CD14-positive monocyte (primary cell): ENCODE data around the gene SPIB. TPM values are rescaled to one million over a fixed set of nuclear protein-coding genes. Genes with fewer than 3 reads are reported as not detected.
A peak's percentile ranks its signal among the peaks of the same experiment; 100 is the strongest.

Source experiments
- DNase-seq, 3 donors: peaks; one replicate each; pipeline ENCODE4 v3.0.0-alpha.2; 2011 to 2022
- H2AFZ ChIP-seq: 2 replicates; pipeline ENCODE4 v1.6.0; 2012; ENCODE audit warnings: mild to moderate bottlenecking, low read depth, low read length, inconsistent platforms; ENCODE audit not compliant: insufficient read depth, poor library complexity, severe bottlenecking
- H3K27ac ChIP-seq, 2 donors: 1 replicate in 1 of 2; 2 replicates in 1 of 2; pipeline ENCODE4 v1.5.1; 2012 to 2013; ENCODE audit warnings: low read length in 2 of 2, control low read depth in 1 of 2, inconsistent platforms in 1 of 2, low read depth in 1 of 2, mild to moderate bottlenecking in 1 of 2
- H3K27me3 ChIP-seq, 2 donors: one replicate each; pipeline versions ENCODE4 v1.6.0 to v1.6.1; 2011 to 2013; ENCODE audit warnings: low read length in 2 of 2; ENCODE audit not compliant: control insufficient read depth in 2 of 2, insufficient read depth in 2 of 2
- H3K36me3 ChIP-seq, 2 donors: replicated peaks in 1 of 2; 1 replicate in 1 of 2; 2 replicates in 1 of 2; pipeline versions ENCODE4 v1.5.1 to v1.6.1; 2012 to 2013; ENCODE audit warnings: low read length in 2 of 2, control low read depth in 1 of 2, inconsistent platforms in 1 of 2, mild to moderate bottlenecking in 1 of 2; ENCODE audit not compliant: insufficient read depth in 2 of 2, control insufficient read depth in 1 of 2
- H3K4me1 ChIP-seq, 2 donors: 1 replicate in 1 of 2; 2 replicates in 1 of 2; pipeline versions ENCODE4 v1.5.1 to v1.6.1; 2012 to 2013; ENCODE audit warnings: low read length in 2 of 2, control low read depth in 1 of 2, inconsistent platforms in 1 of 2, mild to moderate bottlenecking in 1 of 2, moderate library complexity in 1 of 2; ENCODE audit not compliant: insufficient read depth in 2 of 2, control insufficient read depth in 1 of 2
- H3K4me2 ChIP-seq: replicated peaks from 2 replicates; pipeline ENCODE3; 2012; ENCODE audit warnings: low read length, moderate library complexity, mild to moderate bottlenecking; ENCODE audit not compliant: poor library complexity, severe bottlenecking; ENCODE audit errors: extremely low read depth
- H3K4me3 ChIP-seq, 3 experiments: fragments of 200-600 bp in 1 of 3; sonication (generic) in 1 of 3; replicated peaks in 1 of 3; 1 replicate in 2 of 3; 2 replicates in 1 of 3; pipeline ENCODE4 v1.5.1; 2011 to 2013; ENCODE audit warnings: low read length in 3 of 3, mild to moderate bottlenecking in 3 of 3, control low read depth in 2 of 3, low read depth in 2 of 3, inconsistent platforms in 1 of 3, moderate library complexity in 1 of 3
- H3K79me2 ChIP-seq: 2 replicates; pipeline ENCODE4 v1.6.0; 2012; ENCODE audit warnings: mild to moderate bottlenecking, control low read depth, inconsistent platforms, low read length, moderate library complexity; ENCODE audit not compliant: insufficient read depth
- H3K9ac ChIP-seq: 2 replicates; pipeline ENCODE4 v1.6.0; 2017; ENCODE audit warnings: low read length, mild to moderate bottlenecking; ENCODE audit not compliant: insufficient read depth, poor library complexity, severe bottlenecking
- H3K9me3 ChIP-seq, 2 donors: replicated peaks in 1 of 2; 1 replicate in 1 of 2; 2 replicates in 1 of 2; pipeline versions ENCODE4 v1.5.1 to v1.6.1; 2012 to 2013; ENCODE audit warnings: low read length in 2 of 2, control low read depth in 1 of 2; ENCODE audit not compliant: control insufficient read depth in 1 of 2, insufficient read depth in 1 of 2
- H4K20me1 ChIP-seq: 2 replicates; pipeline ENCODE4 v1.6.0; 2012; ENCODE audit warnings: mild to moderate bottlenecking, low read length, control low read depth, moderate library complexity; ENCODE audit not compliant: insufficient read depth
- H3K27ac Mint-ChIP-seq, 7 donors: one replicate each; pipeline ENCODE4 v1.8.0; 2020; ENCODE audit warnings: mild to moderate bottlenecking in 7 of 7, mixed read lengths in 7 of 7, moderate library complexity in 6 of 7, inconsistent platforms in 2 of 7
- H3K27me3 Mint-ChIP-seq, 3 donors: one replicate each; pipeline ENCODE4 v1.8.0; 2021 to 2022; ENCODE audit warnings: low read depth in 3 of 3, mild to moderate bottlenecking in 3 of 3, mixed read lengths in 3 of 3, moderate library complexity in 3 of 3, inconsistent platforms in 1 of 3
- H3K36me3 Mint-ChIP-seq, 2 donors: one replicate each; pipeline ENCODE4 v1.8.0; 2020; ENCODE audit warnings: mixed read lengths in 2 of 2, inconsistent platforms in 1 of 2, mild to moderate bottlenecking in 1 of 2
- H3K4me1 Mint-ChIP-seq: one replicate; pipeline ENCODE4 v1.8.0; 2020; ENCODE audit warnings: mild to moderate bottlenecking, mixed read lengths
- H3K4me3 Mint-ChIP-seq, 2 donors: one replicate each; pipeline ENCODE4 v1.8.0; 2020; ENCODE audit warnings: mild to moderate bottlenecking in 2 of 2, mixed read lengths in 2 of 2, moderate library complexity in 1 of 2
- H3K9me3 Mint-ChIP-seq, 7 donors: one replicate each; pipeline ENCODE4 v1.8.0; 2020 to 2022; ENCODE audit warnings: mixed read lengths in 7 of 7, mild to moderate bottlenecking in 6 of 7, moderate library complexity in 6 of 7, inconsistent platforms in 2 of 7
- WGBS: methylation state at CpG from one replicate; pipeline ENCODE4 v1.1.5; 2013; ENCODE audit warnings: missing lambda C conversion rate; ENCODE audit not compliant: insufficient coverage; 5-methylcytosine and 5-hydroxymethylcytosine counted together
- intact Hi-C, 2 donors: fragments of 100-400 bp; cut with micrococcal nuclease; formaldehyde crosslinking; loops; one replicate each; pipeline versions ENCODE4 v1.15.0 to v1.15.1; 2023
- polyA plus RNA-seq, 3 donors: library from polyadenylated mRNA; depleted of rRNA in 1 of 3; unstranded in 2 of 3; stranded (reverse) in 1 of 3; fragments of 300-500 nt in 2 of 3; fragments of >200 nt in 1 of 3; fragmentation: Illumina TruSeq in 2 of 3; gene quantifications; 1 replicate in 2 of 3; 2 replicates in 1 of 3; pipeline ENCODE4 v1.2.3, GENCODE V29; 2012 to 2021
- TF ChIP-seq, protein P1 (sequence below): fragments of 200-600 bp; IDR thresholded peaks from one replicate; pipeline ENCODE4 v1.8.0; 2022; ENCODE audit warnings: antibody characterized with exemption, mild to moderate bottlenecking

SPIB gene
- polyA plus RNA-seq, 3 donors = 0.16 to 2.3 (median 0.34) TPM

DNA sequence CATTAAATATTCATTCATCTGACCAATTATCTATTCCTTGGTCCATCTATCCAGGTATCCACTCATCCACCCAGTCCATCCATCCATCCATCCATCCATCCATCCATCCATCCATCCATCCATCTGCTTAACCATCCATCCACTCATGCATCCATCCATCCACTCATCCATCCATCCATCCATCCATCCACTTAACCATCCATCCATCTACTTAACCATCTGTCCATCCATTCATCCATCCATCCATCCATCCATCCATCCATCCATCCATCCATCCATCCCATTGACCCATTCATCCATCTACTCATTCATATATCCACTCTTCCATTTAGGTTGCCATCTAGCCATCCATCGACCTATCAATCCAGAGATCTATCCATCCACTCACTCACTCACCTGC is 25.3 kb downstream of the SPIB start:
- Mint-ChIP-seq H3K27ac (no peak overlapping the region), H3K27me3 (peaks cover 4 to 10% (median 4%) of the 10 kb centered on the region in 3 donors), H3K4me1 (no peaks in the 10 kb centered on the region), H3K4me3 (no peak overlapping the region), H3K9me3 (peaks cover 0 to 7% (median 4%) of the 10 kb centered on the region in 7 donors), H3K36me3 (no peaks in the 10 kb centered on the region)
- Histone ChIP-seq H4K20me1 (no peaks in the 10 kb centered on the region), H2AFZ (no peak overlapping the region), H3K4me3 (no peak overlapping the region), H3K4me1 (no peaks in the 10 kb centered on the region), H3K9me3 (no peaks in the 10 kb centered on the region), H3K79me2 (no peaks in the 10 kb centered on the region), H3K27ac (no peak overlapping the region), H3K27me3 (no peaks in the 10 kb centered on the region), H3K36me3 (no peaks in the 10 kb centered on the region), H3K9ac (no peak overlapping the region), H3K4me2 (no peak overlapping the region)
- intact Hi-C loops = no loop called here
- WGBS = 71% methylated on average over 1 of the region's 1 CpG
- DNase-seq = no peak
- TF ChIP-seq, protein P1, sequence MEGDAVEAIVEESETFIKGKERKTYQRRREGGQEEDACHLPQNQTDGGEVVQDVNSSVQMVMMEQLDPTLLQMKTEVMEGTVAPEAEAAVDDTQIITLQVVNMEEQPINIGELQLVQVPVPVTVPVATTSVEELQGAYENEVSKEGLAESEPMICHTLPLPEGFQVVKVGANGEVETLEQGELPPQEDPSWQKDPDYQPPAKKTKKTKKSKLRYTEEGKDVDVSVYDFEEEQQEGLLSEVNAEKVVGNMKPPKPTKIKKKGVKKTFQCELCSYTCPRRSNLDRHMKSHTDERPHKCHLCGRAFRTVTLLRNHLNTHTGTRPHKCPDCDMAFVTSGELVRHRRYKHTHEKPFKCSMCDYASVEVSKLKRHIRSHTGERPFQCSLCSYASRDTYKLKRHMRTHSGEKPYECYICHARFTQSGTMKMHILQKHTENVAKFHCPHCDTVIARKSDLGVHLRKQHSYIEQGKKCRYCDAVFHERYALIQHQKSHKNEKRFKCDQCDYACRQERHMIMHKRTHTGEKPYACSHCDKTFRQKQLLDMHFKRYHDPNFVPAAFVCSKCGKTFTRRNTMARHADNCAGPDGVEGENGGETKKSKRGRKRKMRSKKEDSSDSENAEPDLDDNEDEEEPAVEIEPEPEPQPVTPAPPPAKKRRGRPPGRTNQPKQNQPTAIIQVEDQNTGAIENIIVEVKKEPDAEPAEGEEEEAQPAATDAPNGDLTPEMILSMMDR = no peak

DNA sequence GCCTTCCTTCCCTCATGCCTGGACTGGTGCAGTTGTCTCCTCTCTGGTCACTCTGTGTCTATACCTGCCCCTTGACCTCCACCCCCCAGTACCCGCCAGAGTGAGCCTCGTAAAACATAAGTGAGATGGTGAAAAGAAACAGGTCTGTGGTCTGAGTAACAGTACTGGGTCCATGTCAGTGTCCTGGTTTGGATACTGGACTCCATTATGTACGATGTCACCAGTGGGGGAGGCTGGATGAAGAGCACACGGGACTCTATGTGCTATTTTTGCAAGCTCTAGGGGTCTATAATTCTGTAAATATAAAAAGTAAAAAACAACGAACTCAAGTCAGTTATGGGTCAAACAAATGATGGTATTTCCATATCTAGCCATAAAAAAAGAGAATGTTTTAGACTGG is 28.3 kb downstream of the SPIB start:
- H3K4me2 ChIP-seq = no peak overlapping the region
- no peak for DNase-seq
- no peaks in the 10 kb centered on the region for H3K36me3 ChIP-seq
- H3K27me3 Mint-ChIP-seq = peaks cover 4 to 12% (median 8%) of the 10 kb centered on the region in 3 donors
- H3K27ac Mint-ChIP-seq = peak overlapping the region in 2 of 7 donors; percentile 1 to 47
- intact Hi-C loops = no loop called here
- no peaks in the 10 kb centered on the region for H4K20me1 ChIP-seq
- TF ChIP-seq, protein P1 = no peak
- H3K9ac ChIP-seq = no peak overlapping the region
- H3K4me1 Mint-ChIP-seq = no peaks in the 10 kb centered on the region
- H3K9me3 Mint-ChIP-seq = peaks cover 0 to 7% (median 4%) of the 10 kb centered on the region in 7 donors
- H3K4me3 ChIP-seq = no peak overlapping the region
- H3K36me3 Mint-ChIP-seq = no peaks in the 10 kb centered on the region
- no peak overlapping the region for H3K4me3 Mint-ChIP-seq
- peaks cover 0 to 2% of the 10 kb centered on the region in 2 donors for H3K27me3 ChIP-seq
- H3K79me2 ChIP-seq = no peaks in the 10 kb centered on the region
- no peaks in the 10 kb centered on the region for H3K4me1 ChIP-seq
- H3K27ac ChIP-seq = no peak overlapping the region
- H3K9me3 ChIP-seq = no peaks in the 10 kb centered on the region
- WGBS = no CpG with 5 or more reads among the region's 5 CpGs
- no peak overlapping the region for H2AFZ ChIP-seq
